Natural killer cell treated with Interleukin-12 subunit alpha and Interleukin-12 subunit beta and Interleukin-15 and Interleukin-18, amount 100 ng/mL, for 72 hours (primary cell): ENCODE data around the gene PRTN3. TPM values are rescaled to one million over a fixed set of nuclear protein-coding genes. Genes with fewer than 3 reads are reported as not detected.
"Not testable (repeated sequence)": the region's sequence is repeated elsewhere in the genome, so short reads cannot be mapped to it uniquely, and the experiment has no call there.

Source experiments
- ATAC-seq, 2 donors: fragments of 150-1000 bp; cut with Tn5 transposase in 1 of 2; sonication (Bioruptor Pico), chemical (Tn5 transposase) in 1 of 2; 2 replicates each; pipeline ENCODE4 v1.10.0; 2021
- DNase-seq: peaks from one replicate; pipeline ENCODE4 v3.0.0; 2022; ENCODE audit warnings: low spot score
- H3K27ac Mint-ChIP-seq, 2 donors: 1 replicate in 1 of 2; 2 replicates in 1 of 2; pipeline ENCODE4 v1.8.0; 2022; ENCODE audit warnings: mixed read lengths in 2 of 2, mild to moderate bottlenecking in 1 of 2, moderate library complexity in 1 of 2
- H3K27me3 Mint-ChIP-seq, 2 donors: 1 replicate in 1 of 2; 2 replicates in 1 of 2; pipeline ENCODE4 v1.8.0; 2022; ENCODE audit warnings: mixed read lengths in 2 of 2
- H3K36me3 Mint-ChIP-seq: one replicate; pipeline ENCODE4 v1.8.0; 2022; ENCODE audit warnings: mixed read lengths
- H3K4me1 Mint-ChIP-seq, 2 donors: 1 replicate in 1 of 2; 2 replicates in 1 of 2; pipeline ENCODE4 v1.8.0; 2022; ENCODE audit warnings: low read depth in 2 of 2, mixed read lengths in 2 of 2, mild to moderate bottlenecking in 1 of 2
- H3K4me3 Mint-ChIP-seq: one replicate; pipeline ENCODE4 v1.8.0; 2022; ENCODE audit warnings: mixed read lengths
- H3K9me3 Mint-ChIP-seq: 2 replicates; pipeline ENCODE4 v1.8.0; 2022; ENCODE audit warnings: mixed read lengths
- total RNA-seq, 2 donors: library from RNA; stranded (reverse); gene quantifications; one replicate each; pipeline ENCODE4 v1.2.3, GENCODE V29; 2022

The PRTN3 gene
- total RNA-seq, 2 donors from 2014 or later: not detected

DNA sequence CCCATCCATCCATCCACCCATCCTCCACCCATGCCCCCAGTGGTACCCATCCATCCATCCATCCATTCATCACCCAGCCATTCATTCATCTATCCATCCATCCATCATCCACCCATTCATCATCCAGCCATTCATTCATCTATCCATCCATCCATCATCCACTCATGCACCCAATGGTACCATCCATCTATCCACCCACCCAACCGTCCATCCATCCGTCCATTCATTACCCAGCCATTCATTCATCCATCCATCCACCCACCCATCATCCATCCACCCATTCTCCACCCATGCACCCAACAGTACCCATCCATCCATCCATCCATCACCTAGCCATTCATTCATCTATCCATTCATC, 24.3 kb upstream of the PRTN3 start:
- H3K27me3 Mint-ChIP-seq: no peaks in the 10 kb centered on the region
- H3K9me3 Mint-ChIP-seq: peaks cover 8% of the 10 kb centered on the region
- peaks cover 8 to 11% of the 10 kb centered on the region in 2 donors for H3K4me1 Mint-ChIP-seq
- DNase-seq (no peak), ATAC-seq (no peak)
- no peak overlapping the region for H3K27ac Mint-ChIP-seq
- H3K4me3 Mint-ChIP-seq: no peak overlapping the region
- peaks cover 13% of the 10 kb centered on the region for H3K36me3 Mint-ChIP-seq

GRCh38 chr19:820212-820611, 20.6 kb upstream of the PRTN3 start:
- not testable (repeated sequence) for H3K9me3 Mint-ChIP-seq, ATAC-seq, H3K27ac Mint-ChIP-seq, DNase-seq, H3K27me3 Mint-ChIP-seq, H3K4me3 Mint-ChIP-seq
- peaks cover 8 to 11% of the 10 kb centered on the region in 2 donors for H3K4me1 Mint-ChIP-seq
- H3K36me3 Mint-ChIP-seq: peaks cover 13% of the 10 kb centered on the region

GRCh38 chr19:821231-821824, 19.5 kb upstream of the PRTN3 start:
- ATAC-seq: no peak

DNA sequence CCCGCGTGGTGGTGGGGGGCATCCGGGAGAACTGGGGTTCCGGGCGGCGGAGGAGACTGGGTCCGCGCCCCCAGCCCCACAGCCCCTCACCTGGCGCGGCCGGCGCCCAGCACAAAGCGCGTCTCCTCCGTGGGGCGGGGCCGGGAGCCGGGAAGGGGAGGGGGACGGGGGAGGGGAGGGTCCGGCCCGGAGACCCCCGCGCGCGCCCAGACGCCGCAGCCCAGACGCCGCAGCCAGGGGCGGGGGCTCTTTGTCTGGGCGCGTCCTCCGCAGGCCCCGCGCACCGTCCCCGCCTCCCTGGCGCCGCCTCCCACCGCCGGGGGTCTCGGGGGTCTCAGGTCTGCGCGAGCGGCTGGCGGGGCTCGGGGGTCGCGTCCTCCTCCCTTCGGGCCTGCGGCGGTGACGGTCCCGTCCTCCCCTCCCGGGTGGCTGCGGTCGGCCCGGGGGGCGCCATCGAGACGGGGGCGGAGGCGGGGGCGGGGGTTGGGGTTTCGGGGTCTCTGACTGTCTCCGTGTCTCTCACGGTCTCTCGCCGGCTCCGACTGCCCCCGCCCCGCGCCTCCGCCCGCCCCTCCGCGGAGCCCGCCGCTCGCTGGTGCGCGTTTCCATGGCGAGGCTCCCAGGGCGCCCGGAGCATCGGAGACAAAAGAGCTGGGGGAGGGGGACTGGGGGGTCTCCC, 18.8 kb upstream of the PRTN3 start, which contains the start of gene PLPPR3:
Gene PLPPR3 (minus strand): TSS at position 131 of the 679 bp plus-strand sequence. CDS start 396 bp downstream, outside the sequence.
- Mint-ChIP-seq H3K36me3 (no peaks in the 10 kb centered on the region), H3K9me3 (no peaks in the 10 kb centered on the region), H3K4me1 (no peaks in the 10 kb centered on the region), H3K27me3 (peaks cover 0 to 8% of the 10 kb centered on the region in 2 donors), H3K27ac (no peak within 1 kb of the TSS), H3K4me3 (no peak within 1 kb of the TSS)
- peak; percentile 53 for DNase-seq
- peak in 1 of 2 donors; percentile 34 for ATAC-seq

More at GRCh38 chr19:821231-821824, 19.5 kb upstream of the PRTN3 start:
- peaks cover 3 to 4% of the 10 kb centered on the region in 2 donors for H3K4me1 Mint-ChIP-seq
- DNase-seq: peak; percentile 60
- peaks cover 6% of the 10 kb centered on the region for H3K36me3 Mint-ChIP-seq
- H3K27me3 Mint-ChIP-seq: peaks cover 0 to 8% of the 10 kb centered on the region in 2 donors
- H3K4me3 Mint-ChIP-seq: no peak overlapping the region
- no peak overlapping the region for H3K27ac Mint-ChIP-seq
- H3K9me3 Mint-ChIP-seq: peaks cover 3% of the 10 kb centered on the region

DNA sequence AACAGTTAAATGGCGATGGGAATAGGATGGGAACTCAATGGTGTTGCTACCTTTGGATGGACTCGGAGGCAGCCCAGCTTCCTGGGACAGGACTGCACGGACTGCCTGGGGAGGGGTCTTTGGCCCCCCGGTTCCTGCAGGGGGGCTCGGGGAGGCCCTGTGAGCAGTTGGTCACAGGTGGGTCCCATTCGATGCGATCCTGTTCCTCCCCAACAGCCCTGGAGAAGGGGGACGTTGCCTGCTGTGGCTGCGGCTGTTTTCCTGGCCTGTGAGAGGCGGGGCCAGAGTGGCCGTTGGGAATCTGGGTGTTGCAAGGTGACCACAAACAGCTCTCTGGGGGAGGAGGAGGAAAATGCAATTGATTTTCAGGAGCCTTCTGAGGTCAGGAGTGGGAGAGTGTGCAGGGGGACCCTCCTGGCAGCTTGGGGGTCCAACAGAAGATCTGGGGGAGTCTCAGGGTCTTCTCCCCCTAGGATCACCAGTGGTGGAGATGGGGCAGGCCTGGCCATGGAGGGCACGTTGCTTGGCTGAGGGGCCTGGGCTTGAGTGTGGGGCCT, 17.2 kb upstream of the PRTN3 start:
- Mint-ChIP-seq H3K27ac (no peak overlapping the region), H3K9me3 (no peaks in the 10 kb centered on the region), H3K36me3 (no peaks in the 10 kb centered on the region), H3K4me3 (no peak overlapping the region), H3K4me1 (no peaks in the 10 kb centered on the region), H3K27me3 (peaks cover 0 to 8% of the 10 kb centered on the region in 2 donors)
- DNase-seq: peak; percentile 39
- no peak for ATAC-seq

GRCh38 chr19:824885-825284, 15.9 kb upstream of the PRTN3 start:
- H3K36me3 Mint-ChIP-seq: no peaks in the 10 kb centered on the region
- H3K9me3 Mint-ChIP-seq: no peaks in the 10 kb centered on the region
- no peak overlapping the region for H3K27ac Mint-ChIP-seq
- H3K4me3 Mint-ChIP-seq: no peak overlapping the region
- no peaks in the 10 kb centered on the region for H3K4me1 Mint-ChIP-seq
- ATAC-seq: peak in 1 of 2 donors; percentile 2
- DNase-seq: peak; percentile 39
- peaks cover 0 to 8% of the 10 kb centered on the region in 2 donors for H3K27me3 Mint-ChIP-seq

GRCh38 chr19:825897-826644, 14.7 kb upstream of the PRTN3 start:
- Mint-ChIP-seq H3K36me3 (no peaks in the 10 kb centered on the region), H3K4me1 (no peaks in the 10 kb centered on the region), H3K9me3 (no peaks in the 10 kb centered on the region), H3K27ac (no peak overlapping the region), H3K4me3 (no peak overlapping the region), H3K27me3 (peaks cover 0 to 8% of the 10 kb centered on the region in 2 donors)
- DNase-seq (no peak), ATAC-seq (no peak)

DNA sequence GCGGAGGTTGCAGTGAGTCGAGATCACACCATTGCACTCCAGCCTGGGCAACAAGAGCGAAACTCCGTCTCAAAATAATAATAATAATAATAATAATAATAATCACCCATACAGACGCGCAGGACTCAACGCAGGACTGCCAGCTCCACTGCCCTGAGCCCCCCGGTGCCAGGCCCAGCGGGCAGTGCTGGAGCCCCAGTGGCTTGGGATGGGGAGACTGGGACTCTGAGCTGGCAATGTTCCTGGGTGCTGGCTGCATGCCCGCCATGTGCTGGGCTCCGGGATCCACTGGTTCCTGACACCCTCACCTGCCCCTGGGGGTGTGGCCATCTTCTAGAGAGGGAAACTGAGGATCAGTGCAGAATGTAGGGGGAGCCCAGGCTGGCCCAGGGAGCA, 13.5 kb upstream of the PRTN3 start:
- Mint-ChIP-seq H3K36me3 (no peaks in the 10 kb centered on the region), H3K9me3 (no peaks in the 10 kb centered on the region), H3K4me3 (no peak overlapping the region), H3K4me1 (no peaks in the 10 kb centered on the region), H3K27me3 (peaks cover 0 to 8% of the 10 kb centered on the region in 2 donors), H3K27ac (no peak overlapping the region)
- DNase-seq: no peak
- ATAC-seq: peak in 1 of 2 donors; percentile 2

DNA sequence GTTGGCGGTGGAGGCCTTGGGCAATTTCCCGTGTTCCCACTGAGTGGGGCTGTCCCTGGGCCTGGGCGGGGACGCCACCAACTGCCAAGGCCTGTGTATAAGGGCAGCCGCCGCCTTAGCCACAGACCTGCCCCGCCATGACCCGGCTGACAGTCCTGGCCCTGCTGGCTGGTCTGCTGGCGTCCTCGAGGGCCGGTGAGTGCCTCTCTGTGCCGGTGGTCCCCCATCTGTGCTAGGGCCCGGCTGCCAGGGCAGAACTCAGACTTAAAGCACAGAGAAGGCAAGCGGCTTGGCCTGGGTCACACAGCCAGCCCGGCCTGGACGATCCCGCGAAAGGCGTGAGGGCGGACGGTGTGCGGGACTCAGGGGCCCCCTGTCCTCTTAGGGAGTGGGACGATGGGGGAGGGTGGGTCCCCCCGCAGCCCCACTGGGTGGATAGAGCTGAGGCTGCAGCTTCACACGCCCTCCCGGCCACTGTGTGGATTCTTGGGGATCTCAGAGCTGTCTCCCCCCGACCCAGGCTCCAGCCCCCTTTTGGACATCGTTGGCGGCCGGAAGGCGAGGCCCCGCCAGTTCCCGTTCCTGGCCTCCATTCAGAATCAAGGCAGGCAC, 13.0 kb upstream of the PRTN3 start, which contains the start of gene AZU1:
Gene AZU1 (plus strand): TSS at position 128 of the 612 bp plus-strand sequence. CDS start 10 bp downstream, at position 138.
- ATAC-seq: peak; percentile 41 to 44
- no peaks in the 10 kb centered on the region for H3K36me3 Mint-ChIP-seq
- no peaks in the 10 kb centered on the region for H3K4me1 Mint-ChIP-seq
- H3K27ac Mint-ChIP-seq: no peak within 1 kb of the TSS
- no peaks in the 10 kb centered on the region for H3K9me3 Mint-ChIP-seq
- peaks cover 0 to 8% of the 10 kb centered on the region in 2 donors for H3K27me3 Mint-ChIP-seq
- DNase-seq: no peak
- no peak within 1 kb of the TSS for H3K4me3 Mint-ChIP-seq

GRCh38 chr19:829129-829758, 11.6 kb upstream of the PRTN3 start:
- DNase-seq (no peak), ATAC-seq (no peak)
- Mint-ChIP-seq H3K4me3 (no peak overlapping the region), H3K9me3 (no peaks in the 10 kb centered on the region), H3K36me3 (no peaks in the 10 kb centered on the region), H3K27ac (no peak overlapping the region), H3K27me3 (peaks cover 0 to 3% of the 10 kb centered on the region in 2 donors), H3K4me1 (no peaks in the 10 kb centered on the region)

GRCh38 chr19:831407-832369, 9.1 kb upstream of the PRTN3 start:
- Mint-ChIP-seq H3K4me3 (no peak overlapping the region), H3K9me3 (no peaks in the 10 kb centered on the region), H3K27ac (no peak overlapping the region), H3K36me3 (no peaks in the 10 kb centered on the region), H3K27me3 (peaks cover 7 to 9% of the 10 kb centered on the region in 2 donors), H3K4me1 (no peaks in the 10 kb centered on the region)
- DNase-seq (no peak), ATAC-seq (no peak)

DNA sequence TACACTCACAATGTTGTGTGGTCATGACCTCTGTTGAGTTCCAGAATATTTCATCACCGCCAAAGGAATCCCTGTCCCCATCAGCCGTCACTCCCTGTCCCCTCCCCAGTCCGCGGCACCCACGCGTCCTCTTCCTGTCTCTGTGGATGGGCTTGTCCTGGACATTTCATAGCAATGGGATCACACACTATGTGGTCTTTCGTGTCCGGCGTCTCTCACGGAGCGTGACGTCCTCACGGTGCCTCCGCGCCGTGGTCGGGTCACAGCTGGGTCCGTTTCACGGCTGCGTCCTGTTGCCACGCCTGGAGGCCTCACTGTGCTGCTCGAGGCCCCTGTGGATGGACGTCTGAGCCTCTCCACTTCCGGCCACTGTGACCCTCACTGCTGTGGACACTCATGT, 6.6 kb upstream of the PRTN3 start:
- H3K4me3 Mint-ChIP-seq: no peak overlapping the region
- no peak for DNase-seq
- peak in 1 of 2 donors; percentile 40 for ATAC-seq
- peaks cover 7 to 9% of the 10 kb centered on the region in 2 donors for H3K27me3 Mint-ChIP-seq
- no peaks in the 10 kb centered on the region for H3K4me1 Mint-ChIP-seq
- no peaks in the 10 kb centered on the region for H3K9me3 Mint-ChIP-seq
- H3K36me3 Mint-ChIP-seq: no peaks in the 10 kb centered on the region
- H3K27ac Mint-ChIP-seq: no peak overlapping the region
